KMS-11 (cell line): ENCODE data around the gene ZNF383.
"Not testable (repeated sequence)": the region's sequence is repeated elsewhere in the genome, so short reads cannot be mapped to it uniquely, and the experiment has no call there.

Experiments
- H2AFZ ChIP-seq: fragments of 200-600 bp; sonication (generic); 2 replicates; pipeline ENCODE4 v1.6.1; 2016; ENCODE audit warnings: antibody characterized with exemption, mixed run types, low read depth
- H3K27ac ChIP-seq: fragments of 200-600 bp; sonication (generic); 2 replicates; pipeline ENCODE4 v1.6.1; 2016; ENCODE audit warnings: mild to moderate bottlenecking, mixed run types
- H3K27me3 ChIP-seq: fragments of 200-600 bp; sonication (generic); 2 replicates; pipeline ENCODE4 v1.6.1; 2017; ENCODE audit warnings: mild to moderate bottlenecking, low read depth, mixed run types, moderate library complexity; ENCODE audit not compliant: insufficient read depth
- H3K36me3 ChIP-seq: fragments of 200-600 bp; sonication (generic); 2 replicates; pipeline ENCODE4 v1.6.1; 2017; ENCODE audit warnings: mild to moderate bottlenecking, mixed run types; ENCODE audit not compliant: insufficient read depth
- H3K4me1 ChIP-seq: fragments of 200-600 bp; sonication (generic); 2 replicates; pipeline ENCODE4 v1.6.1; 2016; ENCODE audit warnings: mild to moderate bottlenecking, low read depth, mixed run types; ENCODE audit not compliant: poor library complexity, severe bottlenecking
- H3K4me2 ChIP-seq: fragments of 200-600 bp; sonication (generic); 2 replicates; pipeline ENCODE4 v1.7.0; 2016; ENCODE audit warnings: mild to moderate bottlenecking, mixed run types
- H3K4me3 ChIP-seq: fragments of 200-600 bp; sonication (generic); IDR thresholded peaks from 2 replicates; pipeline ENCODE4 v1.6.1; 2017; ENCODE audit warnings: low read depth, low read length, mixed read lengths; ENCODE audit not compliant: insufficient read depth
- H3K79me2 ChIP-seq: fragments of 200-600 bp; sonication (generic); 2 replicates; pipeline ENCODE4 v1.6.1; 2016; ENCODE audit warnings: low read depth, mixed run types; ENCODE audit not compliant: insufficient read depth
- H3K9ac ChIP-seq: fragments of 200-600 bp; sonication (generic); 2 replicates; pipeline ENCODE4 v1.6.1; 2016; ENCODE audit warnings: mild to moderate bottlenecking, mixed run types
- H4K20me1 ChIP-seq: fragments of 200-600 bp; sonication (generic); 2 replicates; pipeline ENCODE4 v1.6.1; 2016; ENCODE audit warnings: mild to moderate bottlenecking, mixed run types; ENCODE audit not compliant: insufficient read depth
- TF ChIP-seq, protein P1 (sequence below): fragments of 200-600 bp; sonication (generic); conservative IDR thresholded peaks from 2 replicates; pipeline ENCODE4 v1.6.1; 2017; ENCODE audit warnings: low read depth, mild to moderate bottlenecking, antibody characterized with exemption, low read length, moderate library complexity, mixed read lengths

ZNF383 gene

DNA sequence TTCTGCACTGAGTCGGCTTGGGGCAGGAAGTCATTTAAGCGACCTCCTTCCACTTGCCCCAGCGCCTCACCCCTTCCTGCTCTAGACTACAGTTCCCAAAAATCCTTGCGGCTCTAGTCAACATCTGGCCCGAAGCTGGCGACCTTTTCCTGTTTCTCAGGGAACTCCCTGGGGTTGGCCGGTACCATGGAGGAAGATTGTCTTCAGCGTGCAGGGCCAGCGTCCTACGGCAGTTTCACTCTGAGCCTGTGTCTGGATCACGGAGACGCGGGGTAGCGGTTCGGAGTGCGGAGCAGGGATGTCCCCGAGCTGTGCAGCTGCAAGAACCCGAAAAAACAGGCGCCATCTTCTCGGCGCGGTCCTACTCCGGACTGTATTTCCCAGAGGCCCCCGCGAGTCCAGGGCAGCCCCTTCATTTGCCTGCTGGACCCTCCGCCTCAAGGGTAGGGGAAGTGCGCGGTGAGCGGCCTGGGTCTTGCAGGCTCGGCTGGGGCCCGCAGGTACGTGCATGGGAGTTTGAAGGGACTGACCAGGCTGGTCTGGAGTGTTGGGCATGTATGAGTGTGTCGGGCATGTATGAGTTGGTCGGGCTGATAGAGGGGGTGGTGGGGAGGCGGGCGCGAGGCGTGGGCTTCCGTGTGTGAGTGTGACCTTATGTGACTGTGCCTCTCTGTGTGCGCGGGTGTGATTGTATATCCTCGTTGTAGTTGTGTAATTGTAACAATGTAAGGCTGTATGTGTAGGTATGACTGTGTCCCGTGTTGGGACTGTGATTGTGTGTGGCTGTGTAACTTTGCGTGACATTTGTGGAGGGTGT lies at the start of gene ZNF383:
ZNF383 (plus strand) TSS at position 440 of the 817 bp plus-strand sequence. CDS start 12,240 bp downstream, outside the sequence.
- Histone ChIP-seq H4K20me1 (no peaks in the 10 kb centered on the region), H2AFZ (peak within 1 kb of the TSS; percentile 32), H3K27ac (peak within 1 kb of the TSS; percentile 33; the same call in 1 of the 2 replicates), H3K27me3 (no peaks in the 10 kb centered on the region), H3K4me1 (no peaks in the 10 kb centered on the region), H3K36me3 (0 out of 2 replicates have a peak, but pooled peaks cover 4% of the 10 kb centered on the region), H3K4me3 (no peak within 1 kb of the TSS), H3K9ac (peak within 1 kb of the TSS; percentile 33; the same call in 1 of the 2 replicates), H3K79me2 (no peaks in the 10 kb centered on the region), H3K4me2 (peak within 1 kb of the TSS; percentile 15; the same call in 1 of the 2 replicates)
- TF ChIP-seq, protein P1, sequence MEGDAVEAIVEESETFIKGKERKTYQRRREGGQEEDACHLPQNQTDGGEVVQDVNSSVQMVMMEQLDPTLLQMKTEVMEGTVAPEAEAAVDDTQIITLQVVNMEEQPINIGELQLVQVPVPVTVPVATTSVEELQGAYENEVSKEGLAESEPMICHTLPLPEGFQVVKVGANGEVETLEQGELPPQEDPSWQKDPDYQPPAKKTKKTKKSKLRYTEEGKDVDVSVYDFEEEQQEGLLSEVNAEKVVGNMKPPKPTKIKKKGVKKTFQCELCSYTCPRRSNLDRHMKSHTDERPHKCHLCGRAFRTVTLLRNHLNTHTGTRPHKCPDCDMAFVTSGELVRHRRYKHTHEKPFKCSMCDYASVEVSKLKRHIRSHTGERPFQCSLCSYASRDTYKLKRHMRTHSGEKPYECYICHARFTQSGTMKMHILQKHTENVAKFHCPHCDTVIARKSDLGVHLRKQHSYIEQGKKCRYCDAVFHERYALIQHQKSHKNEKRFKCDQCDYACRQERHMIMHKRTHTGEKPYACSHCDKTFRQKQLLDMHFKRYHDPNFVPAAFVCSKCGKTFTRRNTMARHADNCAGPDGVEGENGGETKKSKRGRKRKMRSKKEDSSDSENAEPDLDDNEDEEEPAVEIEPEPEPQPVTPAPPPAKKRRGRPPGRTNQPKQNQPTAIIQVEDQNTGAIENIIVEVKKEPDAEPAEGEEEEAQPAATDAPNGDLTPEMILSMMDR = no peak

DNA sequence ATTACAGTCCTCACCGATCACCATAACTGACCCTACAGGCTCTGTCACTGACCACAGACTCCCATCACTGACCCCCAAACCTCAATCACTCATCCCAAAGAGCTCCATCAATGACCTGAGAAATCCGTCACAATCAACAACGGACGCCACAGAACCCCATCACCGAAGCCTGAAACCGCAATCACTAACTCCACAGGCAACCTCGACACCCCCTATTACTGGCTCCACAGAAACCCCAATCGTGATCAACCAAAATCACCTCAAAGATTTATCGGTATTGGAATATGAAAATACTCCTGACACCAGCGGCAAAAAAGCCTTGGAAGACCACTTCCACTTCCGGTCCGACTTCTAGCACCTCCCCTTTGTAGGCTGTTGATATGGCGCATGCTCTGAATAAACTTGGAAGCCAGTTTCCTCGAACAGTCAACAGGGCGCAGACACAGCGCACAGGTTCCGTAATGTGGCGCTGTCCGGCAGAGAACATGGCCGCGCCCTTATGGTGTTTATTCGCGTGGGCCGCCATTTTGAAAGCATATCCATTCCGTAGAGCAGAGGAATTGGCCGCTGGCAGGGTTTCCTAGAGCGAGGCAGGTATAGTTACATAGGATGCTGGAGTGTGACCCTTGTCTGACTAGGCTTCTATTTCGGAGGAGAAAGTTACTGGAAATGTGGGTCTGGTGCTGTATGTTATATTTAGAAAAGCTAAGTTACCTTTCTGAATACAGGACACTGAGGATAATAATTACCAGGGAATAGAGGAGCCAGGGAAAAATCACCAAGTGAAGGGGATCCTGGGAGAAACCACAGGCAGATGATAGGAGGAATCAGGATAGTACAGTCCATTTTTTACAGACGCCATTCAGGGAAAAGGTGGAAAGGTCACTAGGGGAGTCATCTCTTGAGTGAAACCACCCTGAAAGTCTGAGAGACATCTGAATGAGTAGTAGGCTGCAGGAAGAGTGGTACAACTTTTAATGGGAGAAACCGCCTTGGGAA lies 45.3 kb upstream of the ZNF383 start, which contains the start of gene ZNF585A:
ZNF585A (minus strand) TSS at position 328 of the 999 bp plus-strand sequence. CDS start 2,785 bp downstream, outside the sequence.
- peak within 1 kb of the TSS; percentile 20; the same call in 1 of the 2 replicates for H3K4me2 ChIP-seq
- H3K4me1 ChIP-seq = no peaks in the 10 kb centered on the region
- H3K79me2 ChIP-seq = no peaks in the 10 kb centered on the region
- no peaks in the 10 kb centered on the region for H3K27me3 ChIP-seq
- peak within 1 kb of the TSS; percentile 85 for H2AFZ ChIP-seq
- TF ChIP-seq, protein P1 = no peak
- no peak within 1 kb of the TSS for H3K4me3 ChIP-seq
- H3K27ac ChIP-seq = no peak within 1 kb of the TSS
- no peaks in the 10 kb centered on the region for H4K20me1 ChIP-seq
- no peak within 1 kb of the TSS for H3K9ac ChIP-seq
- no peaks in the 10 kb centered on the region for H3K36me3 ChIP-seq

DNA sequence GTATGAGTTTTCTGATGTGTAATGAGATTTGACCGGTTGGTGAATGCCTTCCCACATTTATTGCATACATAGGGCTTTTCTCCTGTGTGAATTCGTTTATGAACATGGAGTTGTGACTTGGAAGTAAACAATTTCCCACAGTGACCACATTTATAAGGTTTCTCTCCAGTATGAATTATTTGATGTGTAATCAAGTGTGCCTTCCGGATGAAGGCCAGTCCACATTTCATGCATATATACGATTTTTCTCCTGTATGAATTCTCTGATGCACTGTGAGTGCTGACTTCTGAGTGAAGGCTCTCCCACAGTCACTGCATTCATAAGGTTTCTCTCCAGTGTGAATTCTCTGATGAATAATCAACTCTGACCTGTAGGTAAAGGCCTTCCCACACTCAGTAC lies 31.9 kb upstream of the ZNF383 start:
- H3K27ac ChIP-seq, H3K4me1 ChIP-seq, H3K79me2 ChIP-seq, H2AFZ ChIP-seq, H4K20me1 ChIP-seq, H3K36me3 ChIP-seq, H3K4me3 ChIP-seq, H3K4me2 ChIP-seq, H3K9ac ChIP-seq, H3K27me3 ChIP-seq: not testable (repeated sequence)

DNA sequence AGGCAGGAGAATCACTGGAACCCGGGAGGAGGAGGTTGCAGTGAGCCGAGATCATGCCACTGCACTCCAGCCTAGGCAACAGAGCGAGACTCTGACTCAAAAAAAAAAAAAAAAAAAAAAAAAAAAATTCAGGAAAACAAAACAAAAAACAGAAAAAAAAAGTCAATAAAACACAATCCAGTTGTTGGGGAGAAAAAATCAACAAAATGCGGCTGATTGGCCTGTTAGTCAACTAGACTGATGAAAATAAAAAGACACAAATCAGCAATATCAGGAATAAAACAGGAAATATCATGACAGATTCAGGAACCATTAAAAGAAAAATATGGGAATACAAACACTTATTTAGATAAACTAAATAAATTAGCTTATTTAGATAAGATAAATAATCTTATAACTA lies 22.8 kb upstream of the ZNF383 start:
- H3K4me2 ChIP-seq, H3K4me3 ChIP-seq, H3K36me3 ChIP-seq, H3K4me1 ChIP-seq, H3K79me2 ChIP-seq, H4K20me1 ChIP-seq, H2AFZ ChIP-seq, H3K27ac ChIP-seq, H3K27me3 ChIP-seq, H3K9ac ChIP-seq: not testable (repeated sequence)

DNA sequence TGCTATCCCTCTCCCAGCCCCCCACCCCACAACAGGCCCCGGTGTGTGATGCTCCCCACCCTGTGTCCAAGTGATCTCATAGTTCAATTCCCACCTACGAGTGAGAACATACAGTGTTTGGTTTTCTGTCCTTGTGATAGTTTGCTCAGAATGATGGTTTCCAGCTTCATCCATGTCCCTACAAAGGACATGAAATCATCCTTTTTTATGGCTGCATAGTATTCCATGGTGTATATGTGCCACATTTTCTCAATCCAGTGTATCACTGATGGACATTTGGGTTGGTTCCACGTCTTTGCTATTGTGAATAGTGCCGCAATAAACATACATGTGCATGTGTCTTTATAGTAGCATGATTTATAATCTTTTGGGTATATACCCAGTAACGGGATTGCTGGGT lies 20.9 kb upstream of the ZNF383 start:
- not testable (repeated sequence) for H3K27me3 ChIP-seq, H3K4me1 ChIP-seq, H4K20me1 ChIP-seq, H3K4me2 ChIP-seq, H3K36me3 ChIP-seq, H3K9ac ChIP-seq, H2AFZ ChIP-seq, H3K27ac ChIP-seq, H3K4me3 ChIP-seq, H3K79me2 ChIP-seq
